Measurements from ENCODE around the gene RASSF4.

The RASSF4 gene

DNA sequence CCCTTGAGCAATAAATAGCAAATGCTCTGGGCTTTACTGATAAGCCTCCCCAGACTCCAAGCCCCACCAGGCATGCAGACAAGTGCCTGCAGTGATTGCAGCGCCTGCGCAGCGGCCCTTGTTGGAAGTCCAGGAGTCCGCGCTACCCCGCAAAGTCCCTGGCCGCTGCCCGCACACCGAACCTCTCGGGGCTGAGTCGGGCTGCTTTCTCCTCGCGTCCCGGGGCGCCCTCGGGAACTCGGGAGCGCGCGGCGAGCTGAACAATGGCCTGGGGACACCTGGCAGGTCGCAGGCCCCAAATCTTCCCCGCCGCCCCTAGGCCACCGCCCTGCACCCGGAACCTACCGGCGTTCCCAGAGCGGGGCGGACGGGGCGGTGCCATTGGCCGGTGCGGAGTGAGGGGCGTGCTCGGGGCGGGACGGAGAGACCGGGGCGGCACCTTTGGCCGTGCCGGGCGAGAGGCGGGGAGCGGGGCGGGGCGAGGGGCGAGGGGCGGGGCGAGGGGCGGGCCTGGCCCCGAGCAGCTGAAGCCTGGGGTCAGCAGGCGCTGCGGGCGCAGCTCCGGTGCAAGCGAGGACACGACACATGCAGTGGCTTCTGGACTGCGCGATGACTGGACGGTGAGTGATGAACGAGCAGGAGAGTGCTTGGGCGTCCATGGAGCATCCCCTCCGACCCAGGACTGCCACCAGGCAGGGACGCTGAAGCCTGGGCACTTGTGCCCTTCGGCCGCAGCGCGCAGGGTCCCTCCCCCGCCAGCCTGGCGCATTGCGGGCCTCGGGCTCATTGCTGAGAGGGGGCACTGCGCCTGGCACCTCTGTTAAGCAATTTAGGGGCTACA, at the start of gene RASSF4:
TSS of gene RASSF4 (plus strand) at position 556 of the 841 bp plus-strand sequence. CDS start 10,401 bp downstream, outside the sequence.
- DNase-seq (ENCODE audit: low spot score), result peak; percentile 97

DNA sequence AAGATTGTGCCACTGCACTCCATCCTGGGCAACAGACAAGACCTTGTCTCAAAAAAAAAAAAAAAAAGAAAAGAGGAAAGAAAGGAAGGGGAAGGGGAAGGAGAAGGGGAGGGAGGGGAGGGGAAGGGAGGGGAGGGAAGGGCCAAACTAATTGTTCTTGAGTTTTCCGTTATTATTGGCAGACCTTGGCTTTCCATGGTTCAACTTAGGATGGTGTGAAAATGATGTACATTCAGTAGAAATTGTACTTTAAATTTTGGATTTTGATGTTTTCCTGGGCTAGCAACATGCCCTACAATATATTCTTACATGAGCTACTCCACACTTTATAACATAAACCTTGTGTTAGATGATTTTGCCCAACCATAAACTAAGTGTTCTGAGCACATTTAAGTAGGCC, 49.7 kb upstream of the RASSF4 start:
- no peak for DNase-seq (ENCODE audit: low spot score)

- no peak for DNase-seq (ENCODE audit: low spot score)
These were observed 49.0 kb upstream of the RASSF4 start for GRCh38 chr10:44910602-44911001.

DNA sequence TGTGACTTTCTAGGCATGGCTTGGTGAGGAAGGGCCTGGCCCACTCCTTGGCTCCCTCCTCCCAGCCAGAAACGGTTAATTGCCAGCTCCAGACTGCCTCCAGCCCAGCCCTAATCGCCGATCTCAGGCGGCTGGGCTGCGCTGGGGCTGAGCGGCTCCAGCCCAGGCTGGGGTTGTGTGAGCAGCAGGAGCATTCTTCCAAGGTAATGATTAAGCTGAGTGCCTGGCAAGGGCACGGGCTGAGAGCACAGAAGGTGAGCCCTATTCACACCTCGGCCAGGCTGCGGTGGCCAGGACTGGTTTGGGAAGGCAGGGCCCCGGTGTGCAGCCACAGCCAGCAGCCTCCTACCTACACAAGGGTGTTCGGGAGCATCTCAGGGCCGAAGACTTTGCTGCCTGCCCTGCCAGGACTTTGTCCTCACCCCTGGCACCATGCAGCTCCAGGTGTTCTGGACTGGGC, 48.5 kb upstream of the RASSF4 start, which contains the start of gene TMEM72:
TSS of gene TMEM72 (plus strand) at position 257 of the 460 bp plus-strand sequence. CDS start at position 433, 176 bp downstream.
- no peak for DNase-seq (ENCODE audit: low spot score)

- DNase-seq (ENCODE audit: low spot score), result no peak
These were observed 47.7 kb upstream of the RASSF4 start for GRCh38 chr10:44911951-44912350.

DNA sequence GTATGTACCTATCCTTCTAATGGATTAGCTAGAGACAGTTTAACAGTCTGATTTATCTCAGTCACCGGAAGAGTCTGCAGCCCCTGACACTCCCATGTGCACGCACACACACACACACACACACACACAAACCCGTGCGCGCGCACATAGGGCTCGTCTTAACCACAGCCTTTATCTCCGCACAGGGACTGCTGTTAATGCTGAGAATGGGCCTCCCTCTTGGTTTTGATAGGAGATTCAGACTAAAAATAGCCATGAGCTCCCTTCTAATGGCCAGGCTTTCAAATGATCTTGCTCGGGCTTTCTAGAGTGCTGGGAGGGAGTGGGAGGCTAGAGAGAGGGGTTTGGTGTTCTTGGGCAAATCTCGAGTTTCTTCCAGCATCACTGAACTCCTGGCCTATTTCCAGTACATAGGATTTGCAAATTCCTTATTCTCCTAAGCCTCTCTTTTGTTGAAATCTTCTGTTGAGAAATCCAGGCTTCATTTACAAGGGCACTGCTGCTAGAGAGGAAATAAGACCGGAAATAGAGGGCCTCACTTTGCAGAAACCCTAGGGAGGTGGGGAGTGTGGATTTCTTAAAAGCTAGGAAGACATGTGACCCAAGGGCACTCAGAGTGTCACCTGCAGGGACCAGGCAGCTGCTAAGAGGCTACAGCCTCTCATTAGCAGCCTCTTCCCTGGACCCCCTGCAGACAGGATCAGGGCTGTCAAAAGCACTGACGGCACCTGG, 46.1 kb upstream of the RASSF4 start:
- no peak for DNase-seq (ENCODE audit: low spot score)

DNA sequence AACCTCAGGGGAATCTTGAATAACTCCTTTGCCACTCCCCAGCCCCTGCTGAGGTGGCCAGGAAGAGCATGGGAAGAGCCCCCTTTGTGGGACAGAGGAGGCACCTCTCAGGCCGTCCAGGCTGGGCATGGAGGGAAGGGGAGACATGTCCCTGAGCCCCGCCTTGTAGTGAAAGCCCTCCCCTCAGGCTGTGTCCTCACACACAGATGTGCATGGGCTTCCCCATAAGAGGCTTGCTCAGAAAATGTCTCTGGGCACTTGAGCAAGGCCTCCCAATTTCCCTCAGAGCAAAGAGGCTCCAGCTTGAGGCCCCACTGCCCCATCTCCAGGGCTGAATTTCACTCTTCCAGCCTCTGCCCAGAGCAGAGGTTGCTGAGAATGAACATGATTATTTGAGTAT, 44.7 kb upstream of the RASSF4 start:
- DNase-seq (ENCODE audit: low spot score), result no peak

GRCh38 chr10:44916429-44916828, 43.2 kb upstream of the RASSF4 start:
- no peak for DNase-seq (ENCODE audit: low spot score)

DNA sequence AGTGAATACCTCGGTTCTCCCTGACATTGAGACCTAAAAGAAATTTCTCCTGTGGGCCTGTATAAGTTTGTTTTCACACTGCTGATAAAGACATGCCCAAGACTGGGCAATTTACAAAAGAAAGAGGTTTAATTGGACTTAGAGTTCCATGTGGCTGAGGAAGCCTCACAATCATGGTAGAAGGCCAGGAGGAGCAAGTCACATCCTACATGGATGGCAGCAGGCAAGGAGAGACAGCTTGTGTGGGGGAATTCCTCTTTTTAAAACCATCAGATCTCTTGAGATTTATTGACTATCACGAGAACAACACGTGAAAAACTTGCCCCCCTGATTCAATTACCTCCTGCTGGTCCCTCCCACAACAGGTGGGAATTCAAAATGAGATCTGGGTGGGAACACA, 41.8 kb upstream of the RASSF4 start:
- no peak for DNase-seq (ENCODE audit: low spot score)

GRCh38 chr10:44920252-44920651, 39.4 kb upstream of the RASSF4 start:
- DNase-seq (ENCODE audit: low spot score), result no peak

GRCh38 chr10:44921061-44921460, 38.5 kb upstream of the RASSF4 start:
- no peak for DNase-seq (ENCODE audit: low spot score)

GRCh38 chr10:44921506-44921905, 38.1 kb upstream of the RASSF4 start:
- no peak for DNase-seq (ENCODE audit: low spot score)

DNA sequence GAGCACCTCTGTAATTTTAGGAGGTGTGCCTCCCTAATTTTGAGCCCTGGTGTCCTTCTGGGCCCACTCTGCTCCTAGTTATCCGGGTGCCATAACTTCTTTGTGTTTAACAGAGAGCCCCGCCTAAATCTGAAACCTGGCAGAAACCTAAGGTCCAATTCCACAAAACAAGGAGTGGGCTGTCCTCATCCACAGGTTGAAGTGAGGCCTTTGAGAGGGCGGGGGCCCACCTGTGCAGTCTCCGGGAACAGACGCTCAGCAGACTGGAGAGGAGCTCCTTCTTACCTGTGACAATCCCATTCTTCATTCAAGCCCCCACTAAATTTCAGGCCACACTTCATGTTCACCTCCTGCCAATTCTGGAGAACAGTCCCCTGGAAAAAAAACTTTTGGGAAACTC, 37.6 kb upstream of the RASSF4 start:
- no peak for DNase-seq (ENCODE audit: low spot score)

DNA sequence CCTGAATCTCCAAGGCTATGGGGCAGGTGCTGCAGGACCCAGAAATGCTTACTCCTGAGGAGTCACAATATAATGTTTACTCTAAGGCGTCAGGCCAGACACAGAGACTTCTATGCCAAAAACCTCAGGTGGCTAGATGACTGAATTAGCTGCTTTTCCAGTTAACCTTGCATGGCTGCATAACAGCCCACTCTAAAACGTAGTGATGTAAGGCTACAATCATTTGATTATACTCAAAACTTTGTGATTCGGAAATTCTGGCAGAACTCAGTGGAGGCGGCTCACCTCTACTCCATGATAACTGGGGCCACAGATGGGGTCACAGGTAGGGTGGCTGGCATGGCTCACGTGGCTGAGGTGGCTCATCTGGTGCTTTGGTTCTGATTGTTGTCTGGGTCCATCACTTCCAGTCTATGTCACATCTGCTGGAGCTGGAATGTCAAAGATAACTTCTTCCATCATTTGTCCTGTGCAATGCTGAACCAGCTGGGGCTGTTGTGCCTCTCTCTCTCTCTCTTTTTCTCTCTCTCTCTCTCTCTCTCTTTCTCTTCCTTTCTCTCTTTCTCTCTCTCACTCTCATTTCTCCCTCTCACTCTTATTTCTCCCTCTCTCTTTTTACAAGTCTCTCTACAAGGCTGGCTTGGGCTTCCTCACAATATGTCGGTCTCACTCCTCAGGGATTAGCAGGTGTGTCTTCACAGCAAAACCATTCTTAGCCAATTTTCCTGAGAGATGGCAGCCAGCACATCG, 36.6 kb upstream of the RASSF4 start:
- DNase-seq (ENCODE audit: low spot score), result no peak

DNA sequence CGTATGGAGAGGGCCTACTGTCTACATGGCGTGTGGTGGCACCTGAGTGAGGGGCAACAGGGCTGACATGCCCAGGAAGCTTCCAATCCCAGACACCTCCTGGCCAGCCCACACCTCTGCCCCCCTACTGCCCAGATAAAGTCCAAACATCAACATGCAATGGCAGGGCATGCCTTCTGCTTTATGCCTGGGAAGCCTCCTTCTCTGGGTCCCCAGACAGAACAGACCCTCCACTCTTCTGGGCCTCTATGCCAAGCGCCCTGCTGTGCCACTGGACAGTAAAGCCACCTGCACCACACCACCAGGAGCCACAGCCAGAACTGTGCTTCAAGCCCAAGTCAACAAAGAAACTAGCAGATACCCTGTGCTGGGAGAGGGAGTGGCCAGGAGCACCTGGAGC, 36.0 kb upstream of the RASSF4 start:
- DNase-seq (ENCODE audit: low spot score), result no peak

GRCh38 chr10:44924261-44925040, 35.2 kb upstream of the RASSF4 start:
- no peak for DNase-seq (ENCODE audit: low spot score)

GRCh38 chr10:44925224-44925623, 34.4 kb upstream of the RASSF4 start:
- DNase-seq (ENCODE audit: low spot score), result no peak

DNA sequence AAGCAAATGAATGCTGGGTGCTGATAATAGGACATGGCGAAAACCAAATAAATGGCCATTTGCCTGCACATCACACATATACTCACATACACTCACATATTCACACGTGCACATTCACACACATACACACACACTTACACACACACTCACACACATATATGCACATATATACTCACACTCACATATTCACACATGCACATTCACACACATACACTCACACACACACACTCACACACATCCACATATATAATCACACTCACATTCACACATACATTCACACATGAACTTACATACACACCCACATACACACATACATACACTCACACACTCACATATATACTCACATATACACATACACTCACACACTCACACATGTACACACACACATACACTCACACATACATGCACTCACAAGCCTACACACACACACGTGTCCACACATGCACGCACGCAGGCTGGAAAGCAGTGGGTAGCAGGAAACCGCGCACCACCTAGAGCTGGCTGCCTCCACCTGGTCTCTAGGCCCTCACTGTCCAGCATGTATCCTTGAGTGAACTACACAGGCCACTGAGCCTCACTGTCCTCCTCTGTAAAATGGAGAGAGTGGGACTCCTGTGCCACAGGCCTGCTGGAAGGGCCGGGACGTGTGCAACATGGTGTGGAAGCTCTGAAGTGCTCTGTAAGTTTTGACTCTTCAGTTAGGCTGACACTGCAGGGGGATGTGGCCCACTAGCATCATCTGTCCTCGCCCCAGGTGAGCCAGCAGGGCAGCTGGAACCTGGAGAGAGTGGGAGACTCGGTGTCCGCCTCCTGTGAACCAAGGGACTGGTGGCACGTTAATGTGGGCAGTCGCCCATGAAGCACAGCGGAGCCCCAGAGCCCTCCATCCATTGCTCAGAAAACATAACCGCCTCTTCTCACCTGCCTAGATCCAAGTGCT, 33.5 kb upstream of the RASSF4 start:
- no peak for DNase-seq (ENCODE audit: low spot score)

DNA sequence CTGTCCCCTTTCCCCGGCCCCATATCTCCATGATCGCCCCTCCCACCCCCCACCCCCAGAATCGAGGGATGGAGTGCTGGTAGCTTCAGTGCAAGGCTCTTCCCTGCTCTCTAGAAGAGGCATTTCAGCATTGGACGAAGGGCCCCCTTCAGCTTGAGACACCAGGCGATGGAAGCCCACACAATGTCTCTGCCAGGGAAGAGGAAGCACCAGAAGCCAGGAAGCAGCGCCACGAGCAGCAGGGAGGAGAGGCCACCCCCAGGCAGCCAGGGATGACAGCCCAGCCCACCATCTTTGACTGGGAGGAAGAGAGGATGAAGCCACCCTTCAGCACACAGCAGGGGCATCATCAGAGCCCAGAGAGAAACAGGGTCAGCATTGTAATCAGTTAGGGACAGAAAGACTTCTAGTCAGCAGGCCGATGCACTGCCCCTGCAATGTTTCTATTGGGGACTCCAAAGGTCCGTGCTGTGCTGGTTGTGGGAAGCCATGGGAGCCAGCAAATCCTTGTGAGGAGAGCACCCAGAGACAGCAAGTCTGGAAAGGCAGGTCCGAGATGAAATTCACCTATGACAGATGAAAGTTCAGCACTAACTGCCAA, 32.8 kb upstream of the RASSF4 start:
- DNase-seq (ENCODE audit: low spot score), result no peak

DNA sequence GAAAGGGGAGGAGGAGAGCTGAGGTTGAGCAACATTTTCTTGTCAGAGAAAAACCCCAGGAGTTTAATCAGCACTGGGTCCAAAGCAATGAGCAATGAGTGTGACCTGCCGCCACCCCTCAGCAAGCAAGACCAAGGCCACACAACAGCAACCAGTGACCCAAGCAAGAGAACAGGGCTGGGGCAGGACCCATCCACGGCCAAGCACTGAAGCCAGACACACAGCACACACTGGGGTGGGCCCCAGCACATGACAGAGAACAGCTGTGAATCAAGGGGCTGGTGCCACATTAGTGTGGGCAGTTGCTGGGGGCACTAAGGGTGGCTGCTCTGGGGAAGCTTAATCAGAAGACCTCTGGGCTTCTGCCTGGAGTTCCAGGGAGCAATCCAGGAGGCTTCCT, 32.2 kb upstream of the RASSF4 start:
- no peak for DNase-seq (ENCODE audit: low spot score)

Data from hepatic stellate cell (primary cell).